GOT3 (cell line): ENCODE measurements around the gene EPS8L2.

ENCODE experiments used
- DNase-seq: peaks from one replicate; lab custom pipeline; 2025; ENCODE audit warnings: mixed read lengths; lab: John Stamatoyannopoulos, UW

The EPS8L2 gene

DNA sequence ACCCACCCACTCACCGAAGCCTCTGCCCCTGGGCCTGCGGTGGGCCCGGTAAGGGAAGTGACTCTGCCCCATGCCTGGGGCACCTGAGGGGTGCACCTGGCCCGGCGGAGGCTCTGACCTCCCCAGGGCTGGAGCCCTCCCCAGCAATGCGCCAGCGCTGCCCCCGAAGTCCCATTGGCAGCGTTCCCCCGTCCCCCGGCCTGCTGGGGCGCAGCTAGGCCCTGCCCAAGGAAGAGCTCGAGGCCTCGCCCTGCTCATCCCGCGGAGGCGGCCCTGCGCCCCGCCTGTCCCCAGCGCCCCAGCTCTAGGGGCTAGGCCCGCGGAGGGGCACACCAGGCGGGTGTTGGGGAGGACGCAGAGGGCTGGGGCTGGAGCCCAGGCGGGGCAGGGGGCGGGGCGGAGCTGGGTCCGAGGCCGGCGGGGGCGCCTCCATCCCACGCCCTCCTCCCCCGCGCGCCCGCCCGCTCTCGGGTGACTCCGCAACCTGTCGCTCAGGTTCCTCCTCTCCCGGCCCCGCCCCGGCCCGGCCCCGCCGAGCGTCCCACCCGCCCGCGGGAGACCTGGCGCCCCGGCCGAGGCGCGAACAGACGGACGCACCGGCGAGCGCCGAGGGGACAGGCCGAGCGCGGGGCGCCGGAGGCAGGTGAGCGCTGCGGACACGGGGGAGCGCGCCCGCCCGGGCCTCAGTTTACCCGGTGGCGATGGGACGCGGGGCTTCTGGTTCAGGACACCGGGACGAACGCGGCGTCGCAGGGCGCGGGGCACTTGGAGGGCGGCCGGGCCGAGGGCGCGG, at the start of gene EPS8L2:
TSS of gene EPS8L2 (plus strand) at position 586 of the 793 bp plus-strand sequence. CDS start 3,177 bp downstream, outside the sequence.
- no peak for DNase-seq

DNA sequence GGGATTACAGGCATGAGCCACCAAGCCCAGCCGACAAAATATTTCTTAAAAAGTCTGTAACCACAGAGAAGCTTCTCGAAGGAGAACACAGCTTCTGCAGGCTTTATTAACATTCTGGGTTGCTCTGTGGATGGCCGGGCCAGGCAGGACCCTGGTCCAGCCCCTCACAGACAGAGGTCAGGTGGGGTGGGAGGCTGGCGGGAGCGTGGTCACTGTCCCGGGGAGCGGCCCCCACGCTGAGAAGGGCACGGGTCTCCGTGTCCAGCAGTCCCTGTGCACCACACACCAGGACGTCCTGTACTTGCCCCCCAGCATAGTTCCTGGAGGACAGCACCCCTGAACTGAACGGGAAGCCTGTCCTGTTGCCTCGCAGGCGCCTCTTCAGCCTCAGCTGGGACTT, 49.6 kb upstream of the EPS8L2 start:
- DNase-seq: no peak

DNA sequence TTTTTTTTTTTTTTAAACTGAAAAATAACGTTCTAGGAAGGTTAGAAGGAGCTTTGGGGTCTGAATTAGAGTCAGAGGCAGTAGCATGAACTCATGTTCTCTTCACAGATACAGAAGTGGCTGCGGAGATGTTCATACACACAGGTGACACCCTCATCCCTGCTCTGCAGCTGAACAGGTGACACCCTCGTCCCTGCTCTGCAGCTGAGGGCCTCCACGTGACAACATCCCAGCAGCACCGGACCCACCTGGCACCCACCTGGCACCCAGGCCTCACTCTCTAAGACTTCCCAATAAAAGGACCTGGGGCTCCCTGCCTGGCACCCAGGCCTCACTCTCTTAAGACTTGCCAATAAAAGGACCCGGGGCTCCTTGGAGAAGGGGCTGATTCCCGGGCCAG, 49.2 kb upstream of the EPS8L2 start:
- DNase-seq: no peak

DNA sequence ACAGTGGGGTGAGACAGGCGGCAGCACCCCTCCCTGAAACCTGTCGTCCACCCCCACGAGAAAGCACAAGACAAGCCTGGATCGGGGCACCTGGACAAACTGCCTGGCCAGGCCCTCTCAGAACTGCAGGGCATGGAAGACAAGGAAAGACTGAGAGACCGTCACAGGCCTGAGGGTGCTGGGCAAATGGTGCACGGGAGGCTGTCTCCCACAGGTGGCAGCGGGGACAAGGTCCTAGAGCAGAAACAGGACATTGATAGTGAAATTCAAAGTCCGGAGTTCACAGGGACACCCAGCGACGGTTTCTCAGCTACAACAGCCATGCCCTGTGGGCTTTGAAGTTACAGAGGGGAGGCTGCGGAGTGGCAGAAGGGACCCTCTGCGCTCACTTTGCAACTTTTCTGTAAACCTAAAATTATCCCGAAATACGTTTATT, 48.3 kb upstream of the EPS8L2 start:
- no peak for DNase-seq

DNA sequence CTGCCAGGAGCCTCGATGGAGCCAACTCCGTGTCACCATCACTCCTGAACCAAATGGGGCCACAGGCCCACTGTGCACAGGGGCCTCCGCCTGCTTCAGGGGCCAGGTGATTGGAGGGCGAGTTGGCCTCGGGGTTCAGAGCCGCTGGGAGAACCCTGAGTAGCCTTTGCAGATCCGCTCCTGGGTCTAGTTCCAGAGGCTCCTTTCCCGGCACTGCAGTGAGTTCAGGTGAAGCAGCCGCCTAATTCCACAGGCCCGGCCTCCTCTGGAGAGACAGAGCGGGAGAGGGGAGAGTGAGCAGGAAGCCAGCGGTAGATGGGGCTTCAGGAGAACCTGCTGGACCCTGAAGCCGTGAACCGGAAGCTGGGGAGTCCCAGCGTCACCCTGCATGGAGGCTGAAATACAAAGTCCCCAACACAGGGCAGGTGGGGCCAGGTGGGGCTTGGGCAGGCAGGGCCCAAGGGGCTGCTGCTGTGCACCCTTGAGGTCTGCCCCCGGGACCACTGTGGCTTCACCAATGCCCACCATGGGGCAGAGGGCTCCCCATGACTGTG, 46.4 kb upstream of the EPS8L2 start:
- DNase-seq: no peak

DNA sequence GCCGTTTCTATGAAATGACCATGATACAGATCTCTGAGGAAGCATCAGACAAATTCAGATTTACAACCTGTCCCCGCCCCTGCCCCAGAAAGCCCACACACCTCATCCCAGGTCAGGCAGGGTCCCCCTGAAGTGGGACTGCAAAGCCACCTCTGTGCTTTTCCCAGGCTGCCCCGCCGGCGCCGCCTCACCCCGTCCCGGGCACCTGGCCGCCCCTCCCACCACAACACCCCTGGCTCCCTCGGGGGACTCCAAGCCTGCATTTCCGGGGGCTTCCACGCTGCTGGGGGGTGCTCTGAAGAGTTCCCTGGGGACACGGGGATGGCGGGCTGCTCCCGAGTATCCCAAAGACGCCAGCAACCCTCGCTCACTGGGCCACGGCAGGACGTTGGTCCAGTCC, 45.8 kb upstream of the EPS8L2 start:
- DNase-seq: no peak

DNA sequence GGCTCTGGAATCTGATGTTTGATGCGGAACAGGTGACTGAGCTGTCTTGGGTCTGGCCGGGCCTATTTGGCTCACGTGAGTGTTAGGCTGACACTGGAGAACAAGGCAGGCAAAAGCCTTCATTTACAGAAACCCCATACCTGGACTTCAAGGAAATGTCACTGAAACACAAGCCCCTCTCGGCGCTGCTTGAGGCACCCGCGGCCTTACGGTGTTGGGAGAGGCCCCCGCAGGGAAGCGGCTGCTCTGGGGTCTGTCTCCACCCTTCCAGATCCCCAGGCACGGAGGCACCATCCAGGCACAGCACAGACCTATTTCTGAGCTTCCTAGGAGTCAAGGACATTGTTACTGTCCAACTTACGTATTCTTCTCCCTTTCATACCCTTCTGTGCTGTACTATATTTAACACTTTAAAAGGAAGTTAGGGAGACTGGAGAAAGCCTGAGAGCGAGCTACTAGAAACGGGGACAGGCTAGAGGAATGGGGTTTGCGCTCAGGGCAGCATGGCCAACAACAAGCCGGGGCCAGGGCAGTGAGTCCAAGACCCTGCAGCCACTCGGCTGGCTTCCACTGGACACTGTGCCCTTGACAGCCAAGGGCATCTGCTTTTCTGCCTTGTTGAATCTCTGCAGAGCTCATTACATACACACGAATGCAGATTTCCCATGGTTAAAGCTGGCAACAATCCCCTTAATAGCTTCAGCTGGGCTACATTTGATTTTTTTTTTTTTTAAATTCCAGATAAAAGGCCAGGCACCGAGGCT, 45.2 kb upstream of the EPS8L2 start:
- no peak for DNase-seq

DNA sequence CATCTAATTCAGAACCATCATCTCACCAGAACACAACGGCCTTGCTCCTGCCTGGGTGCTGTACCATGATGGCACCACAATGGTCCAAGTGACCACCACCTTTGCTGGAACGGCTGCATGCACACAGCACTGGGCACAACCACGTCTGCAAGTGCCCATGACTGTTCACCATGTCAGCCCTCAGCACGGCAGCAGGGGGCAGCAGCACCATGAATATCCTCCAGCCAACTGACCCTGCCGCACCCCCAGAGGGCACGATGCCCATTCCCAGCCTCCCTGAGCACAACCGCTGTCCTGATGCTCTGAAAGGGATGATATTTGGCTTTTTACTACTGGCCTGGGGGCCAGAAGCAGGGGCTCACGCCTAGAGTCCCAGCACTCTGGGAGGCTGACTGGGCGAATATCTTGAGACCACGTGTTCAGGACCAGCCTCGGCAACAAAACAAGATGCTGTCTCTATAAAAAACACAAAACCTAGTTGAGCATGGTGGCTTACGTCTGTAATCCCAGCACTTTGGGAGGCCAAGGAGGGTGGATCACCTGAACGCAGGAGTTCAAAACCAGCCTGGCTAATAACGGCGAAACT, 43.2 kb upstream of the EPS8L2 start:
- no peak for DNase-seq

DNA sequence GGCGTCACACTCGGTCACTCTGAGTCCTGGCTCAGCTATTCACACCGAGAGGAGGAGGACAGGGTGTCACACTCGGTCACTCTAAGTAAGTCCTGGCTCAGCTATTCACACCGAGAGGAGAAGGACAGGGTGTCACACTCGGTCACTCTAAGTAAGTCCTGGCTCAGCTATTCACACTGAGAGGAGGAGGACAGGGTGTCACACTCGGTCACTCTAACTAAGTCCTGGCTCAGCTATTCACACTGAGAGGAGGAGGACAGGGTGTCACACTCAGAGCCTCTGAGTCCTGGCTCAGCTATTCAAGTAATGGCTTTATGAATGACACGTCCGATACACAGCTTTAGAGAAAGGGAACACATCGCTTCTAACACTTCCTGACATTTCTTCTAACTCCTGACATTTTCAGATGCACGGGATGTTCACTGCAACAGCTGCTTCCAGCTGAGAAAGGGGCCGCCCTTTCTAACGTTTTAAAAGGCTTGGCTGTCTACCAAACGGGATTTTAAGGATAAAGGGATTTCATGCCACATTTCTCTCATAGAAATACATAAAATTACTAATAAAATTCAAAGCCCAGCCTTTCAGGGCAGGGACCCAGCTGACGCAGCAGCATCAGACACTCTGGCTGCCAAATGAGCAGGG, 40.8 kb upstream of the EPS8L2 start:
- no peak for DNase-seq

DNA sequence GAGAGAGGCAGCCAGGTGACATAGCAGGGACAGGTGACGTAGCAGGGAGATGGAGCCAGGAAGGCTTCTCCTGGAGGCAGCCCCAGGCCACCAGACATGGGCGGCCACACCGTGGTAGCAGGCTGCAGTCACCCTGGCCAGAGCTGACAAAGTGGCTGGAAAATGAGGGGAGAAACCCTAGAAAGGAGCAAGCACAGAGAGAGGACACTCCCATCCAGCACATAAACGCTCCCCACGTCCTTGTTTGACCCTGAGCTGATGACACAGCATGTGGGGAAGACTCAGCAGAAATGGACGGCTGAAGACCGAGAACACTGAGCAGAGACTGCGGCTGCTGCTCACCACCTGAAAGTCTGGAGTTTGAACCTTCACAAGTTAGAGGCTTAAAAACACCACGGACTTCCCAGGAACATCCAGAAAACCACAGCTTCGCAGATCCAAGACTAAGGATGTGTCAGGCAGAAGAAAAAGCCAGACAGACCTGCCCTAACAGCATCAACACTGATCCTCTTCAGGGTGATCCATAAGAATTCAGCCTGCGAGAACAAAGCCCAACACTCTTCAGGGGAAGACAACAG, 40.2 kb upstream of the EPS8L2 start:
- DNase-seq: no peak

DNA sequence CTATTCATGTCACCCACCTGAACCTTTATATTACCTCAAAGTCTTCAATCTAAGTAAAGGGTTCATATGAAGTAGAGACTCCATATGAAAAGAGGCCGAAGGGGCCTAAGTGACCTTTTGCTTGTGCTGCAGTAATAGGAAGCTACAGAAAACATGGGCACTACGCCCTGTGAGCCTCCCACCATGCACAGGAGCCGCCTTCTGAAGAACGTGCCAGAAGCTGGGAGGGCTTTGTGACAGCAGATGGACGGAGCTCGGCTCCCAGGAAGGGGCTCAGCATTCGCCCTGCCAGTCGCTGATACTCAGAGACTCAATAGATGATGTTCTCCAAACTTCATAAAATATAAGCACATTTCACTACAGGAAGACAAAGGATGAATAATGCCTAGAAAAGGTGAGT, 32.2 kb upstream of the EPS8L2 start:
- no peak for DNase-seq

DNA sequence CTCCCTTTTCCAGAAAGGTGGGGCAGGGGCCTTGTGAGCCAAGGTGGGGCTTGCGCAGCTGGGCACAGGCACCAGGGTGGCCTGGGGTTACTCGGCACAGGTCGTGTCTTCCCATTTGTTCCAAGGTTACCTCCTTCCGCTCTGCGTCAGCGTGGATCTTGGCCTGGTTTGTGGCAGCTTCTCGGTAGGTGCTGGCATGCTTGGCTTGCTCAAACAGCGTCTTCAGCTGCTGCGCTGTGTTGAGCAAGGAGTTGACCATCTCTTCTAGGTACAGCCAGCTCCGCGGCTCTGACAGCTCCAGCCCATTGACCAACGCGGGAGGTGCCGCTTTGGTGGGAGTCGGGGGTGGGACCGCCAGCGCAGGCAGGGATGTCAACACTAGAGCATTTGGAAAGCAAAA, 31.6 kb upstream of the EPS8L2 start:
- no peak for DNase-seq

DNA sequence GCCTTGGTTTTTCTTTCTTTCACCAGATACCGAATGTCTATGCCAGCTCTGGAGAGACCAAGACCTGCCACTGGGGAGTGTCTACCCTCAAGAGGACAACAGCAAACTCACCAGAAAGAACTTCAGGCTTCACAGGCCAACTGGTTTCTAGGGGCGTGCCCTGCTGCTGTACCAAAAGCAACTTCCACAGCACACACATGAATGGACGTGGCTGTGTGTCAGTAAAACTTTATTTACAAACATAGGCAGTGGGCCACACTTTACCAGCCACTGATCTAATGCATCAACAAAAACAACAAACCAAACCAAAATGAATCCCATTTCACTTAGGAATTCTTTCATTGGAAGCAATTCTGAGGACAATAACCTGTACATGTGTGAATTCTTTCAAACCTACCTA, 27.7 kb upstream of the EPS8L2 start:
- DNase-seq: no peak

DNA sequence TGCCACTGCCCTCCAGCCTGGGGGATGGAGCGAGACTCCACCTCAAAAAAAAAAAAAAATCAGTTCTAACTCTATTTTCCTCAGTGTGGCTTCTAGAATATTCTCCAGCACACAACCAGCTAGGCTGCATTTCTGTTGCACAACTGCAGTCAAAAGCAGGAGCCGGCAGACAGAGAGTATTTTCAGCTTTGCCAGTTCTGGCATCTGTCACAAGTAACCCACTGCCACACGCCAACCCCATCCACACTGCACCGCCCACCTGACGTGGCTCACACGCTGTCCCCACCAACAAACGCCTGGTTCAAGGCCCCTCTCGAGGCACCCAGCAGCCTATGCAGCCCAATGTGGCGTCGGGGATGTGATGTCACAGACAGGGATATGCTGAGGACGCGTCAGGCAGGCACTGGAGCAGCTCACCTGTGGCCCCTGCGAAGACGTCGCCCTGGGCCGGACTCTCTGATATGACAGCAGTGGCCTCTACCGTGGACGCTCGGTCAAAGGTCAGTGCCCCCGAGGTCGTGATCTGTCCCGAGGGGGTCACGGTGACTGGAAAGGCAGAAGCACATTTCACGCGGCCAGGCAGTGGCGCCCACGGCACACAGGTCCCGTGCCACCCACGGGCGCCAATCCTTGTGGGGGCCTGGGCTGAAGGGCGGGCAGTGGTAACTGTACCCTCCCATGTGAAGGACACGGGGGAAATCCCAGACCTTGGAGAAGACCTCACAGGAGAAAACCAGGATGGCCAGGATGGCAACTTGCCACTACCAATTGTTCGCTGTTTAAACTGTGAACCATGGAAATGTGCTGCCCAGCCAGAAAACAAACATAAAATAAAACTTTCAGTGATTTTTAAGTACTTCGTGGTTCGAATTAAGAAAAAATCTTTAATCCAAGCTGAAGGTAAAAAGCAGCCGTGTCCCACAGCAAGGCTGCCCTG, 26.5 kb upstream of the EPS8L2 start:
- DNase-seq: no peak

DNA sequence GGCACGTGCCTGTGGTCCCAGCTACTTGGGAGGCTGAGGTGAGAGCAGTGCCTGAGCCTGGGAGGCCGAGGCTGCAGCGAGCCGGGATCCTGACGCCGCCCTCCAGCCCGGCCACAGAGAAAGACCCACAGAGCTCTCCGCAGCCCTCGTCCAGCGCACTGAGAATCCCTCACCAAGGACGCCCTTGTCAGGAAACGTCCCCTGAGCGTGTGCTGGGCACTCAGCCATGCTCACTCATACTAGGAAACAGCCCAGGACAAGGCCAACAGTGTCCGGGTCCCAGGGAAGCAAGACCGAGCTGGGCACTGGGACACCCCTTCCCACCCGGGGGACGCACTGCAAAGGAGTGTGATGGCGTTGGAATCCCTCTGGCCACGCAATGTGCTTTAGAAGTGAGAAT, 25.6 kb upstream of the EPS8L2 start:
- DNase-seq: no peak

DNA sequence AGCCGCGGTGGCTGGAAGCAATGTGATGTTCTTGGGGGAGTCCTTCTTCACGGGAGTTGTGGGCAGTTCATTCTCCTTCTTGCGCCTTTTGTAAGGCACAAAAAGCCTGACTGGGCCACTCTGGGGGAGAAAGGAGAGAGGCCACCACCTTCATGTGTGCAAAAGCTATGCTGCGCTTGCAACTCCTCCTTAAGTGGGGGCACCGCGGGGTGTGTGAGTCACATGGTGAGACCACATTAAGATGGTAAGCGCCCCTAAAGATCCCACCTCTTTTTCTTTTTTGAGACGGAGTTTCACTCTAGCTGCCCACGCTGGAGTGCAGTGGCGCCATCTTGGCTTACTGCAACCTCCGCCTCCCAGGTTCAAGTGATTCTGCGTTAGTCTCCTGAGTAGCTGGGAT, 25.1 kb upstream of the EPS8L2 start:
- DNase-seq: no peak

DNA sequence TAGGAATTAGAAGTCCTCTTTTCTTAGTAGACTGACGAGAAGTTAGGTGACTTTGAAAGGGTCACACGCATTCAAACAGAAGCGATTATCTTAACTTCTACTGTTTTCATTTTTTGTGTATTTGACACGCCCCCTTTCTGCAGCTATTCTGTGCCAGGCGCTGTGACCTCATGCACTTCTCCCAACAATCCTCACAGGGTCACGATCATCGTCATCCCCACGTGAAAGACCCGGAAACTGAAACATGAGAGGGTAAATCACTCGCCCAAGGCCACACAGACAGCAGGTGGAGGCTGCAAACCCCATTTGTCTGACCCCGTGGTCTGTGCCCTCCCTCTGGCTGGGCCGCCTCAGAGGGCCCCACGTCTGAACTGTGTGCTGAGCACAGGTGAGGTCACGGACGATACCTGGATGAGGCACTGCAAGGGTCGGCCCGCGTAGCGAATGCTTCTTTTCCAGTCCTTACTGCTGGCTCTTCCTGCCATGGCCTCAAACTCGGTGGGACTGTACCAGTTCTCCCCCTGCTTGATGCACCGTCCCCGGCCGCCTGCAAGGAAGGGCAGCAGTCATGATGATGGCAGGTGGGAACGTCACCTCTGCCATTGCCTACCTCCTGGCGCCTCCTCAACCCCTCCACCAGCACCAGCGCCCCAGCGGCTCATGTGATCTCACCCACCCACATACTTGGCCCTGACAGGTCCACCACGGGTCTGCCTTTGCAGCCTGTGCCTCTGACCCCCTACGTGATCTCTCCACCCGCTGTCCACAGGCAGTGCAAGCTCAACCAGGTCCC, 19.4 kb upstream of the EPS8L2 start:
- no peak for DNase-seq

DNA sequence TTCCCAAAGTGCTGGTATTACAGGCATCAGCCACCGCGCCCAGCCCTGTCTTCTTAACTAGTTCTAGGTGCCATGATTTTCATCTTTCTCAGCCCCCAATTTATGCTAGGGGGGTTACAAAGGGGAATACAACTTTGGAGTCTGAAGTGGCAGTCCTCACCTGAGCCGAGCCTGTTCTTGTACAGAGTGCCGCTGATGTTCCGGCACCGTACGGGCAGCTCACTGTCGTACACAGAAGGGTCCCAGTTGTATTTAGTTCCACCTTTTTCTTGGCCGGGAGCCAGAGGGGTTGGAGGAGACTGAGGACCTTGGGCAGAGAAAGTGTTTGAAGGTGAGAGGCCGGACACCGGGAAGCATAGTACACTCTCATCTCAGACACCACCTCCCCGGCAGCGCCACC, 18.3 kb upstream of the EPS8L2 start:
- no peak for DNase-seq

DNA sequence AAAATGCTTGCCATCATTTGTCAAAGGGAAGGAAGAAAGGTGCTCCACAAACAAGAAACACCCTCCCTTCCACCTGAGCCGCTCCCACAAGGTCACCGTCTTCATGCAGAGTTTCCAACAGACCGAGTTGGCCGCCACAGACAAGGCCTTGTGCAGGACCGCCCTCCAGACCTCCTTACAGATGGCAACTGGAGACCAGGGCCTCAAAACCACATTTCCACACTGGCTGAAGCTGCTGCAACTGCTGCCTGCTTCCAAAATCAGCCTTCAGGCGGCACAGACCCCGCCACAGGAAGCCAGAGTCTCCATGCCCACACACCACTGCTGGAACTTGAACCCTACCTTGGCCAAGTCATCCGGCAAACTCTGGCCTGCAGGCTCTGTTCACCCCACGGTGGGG, 17.4 kb upstream of the EPS8L2 start:
- no peak for DNase-seq

DNA sequence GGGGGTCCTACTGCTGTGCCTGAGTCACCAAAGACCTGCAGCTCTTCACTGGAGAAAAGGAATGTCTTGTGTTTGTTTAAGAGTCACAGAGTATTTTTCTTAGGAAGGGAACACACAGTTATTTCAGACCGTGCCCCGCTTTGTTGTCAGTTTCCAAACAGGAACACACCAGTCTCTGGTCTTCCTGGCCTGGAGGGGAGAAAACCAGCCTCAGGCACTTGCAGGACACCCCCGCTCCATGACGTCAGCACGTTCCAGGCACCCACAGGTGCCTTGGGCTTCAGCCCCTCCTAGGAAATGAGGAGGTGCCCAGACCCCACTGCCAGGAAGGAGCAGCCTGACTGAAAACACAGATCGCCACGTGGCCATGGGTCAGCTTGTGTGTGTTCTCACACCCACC, 16.4 kb upstream of the EPS8L2 start:
- DNase-seq: no peak
